ENCODE measurements around the gene RNPEP.

GRCh38 chr1:202010180-202011015 is 27.9 kb downstream of the RNPEP start, which contains the start of gene ELF3:
- no peak for TF ChIP-seq EZH2 (IDR thresholded peaks at IDR 0.05; ENCODE audit: borderline replicate concordance)
- no peak for TF ChIP-seq EZH2phosphoT487 (IDR thresholded peaks at IDR 0.05; ENCODE audit: low read depth, severe bottlenecking, unreplicated experiment)
- no peak for TF ChIP-seq CTCF (IDR thresholded peaks at IDR 0.05; ENCODE audit: poor library complexity)

Data from hepatocyte (in vitro differentiated cells).